WTC11 (cell line): ENCODE data around the gene SWI5. TPM values are rescaled to one million over a fixed set of nuclear protein-coding genes. Genes with fewer than 3 reads are reported as not detected.

Source experiments
- ATAC-seq: fragments of 200-7000 bp; cut with Tn5 transposase; 2 replicates; pipeline ENCODE4 v1.10.0; 2021; ENCODE audit warnings: mild to moderate bottlenecking, moderate library complexity
- CTCF ChIA-PET: fragments of 300-600 bp; sonication (Branson Sonifier 250); formaldehyde crosslinking; loops from one replicate; lab custom pipeline; 2021; ENCODE audit warnings: antibody characterized with exemption; lab: Charles Lee
- POLR2A ChIA-PET: fragments of 350-600 bp; sonication (Branson Sonifier 250); formaldehyde crosslinking; loops from one replicate; lab custom pipeline; 2021; ENCODE audit warnings: antibody characterized with exemption; lab: Charles Lee
- DNase-seq: peaks from one replicate; pipeline ENCODE4 v3.0.0; 2021; ENCODE audit warnings: low spot score
- H3K27ac Mint-ChIP-seq: 2 replicates; pipeline ENCODE4 v1.8.0; 2021; ENCODE audit warnings: mixed read lengths
- H3K27me3 Mint-ChIP-seq: 2 replicates; pipeline ENCODE4 v1.8.0; 2021; ENCODE audit warnings: low read depth, mild to moderate bottlenecking, moderate library complexity, mixed read lengths
- H3K36me3 Mint-ChIP-seq: 2 replicates; pipeline ENCODE4 v1.8.0; 2021; ENCODE audit warnings: mixed read lengths
- H3K4me1 Mint-ChIP-seq: 2 replicates; pipeline ENCODE4 v1.8.0; 2022; ENCODE audit warnings: mixed read lengths
- H3K4me3 Mint-ChIP-seq: 2 replicates; pipeline ENCODE4 v1.8.0; 2021; ENCODE audit warnings: mild to moderate bottlenecking, moderate library complexity, mixed read lengths
- H3K9me3 Mint-ChIP-seq: 2 replicates; pipeline ENCODE4 v1.8.0; 2021; ENCODE audit warnings: mixed read lengths
- ATF1 ChIP-seq: sonication (generic); formaldehyde crosslinking; IDR thresholded peaks from 2 replicates; pipeline ENCODE4 v1.8.1; 2023; ENCODE audit warnings: mild to moderate bottlenecking, moderate library complexity, missing genetic modification reagents
- CREM ChIP-seq: sonication (generic); formaldehyde crosslinking; IDR thresholded peaks from 2 replicates; pipeline ENCODE4 v1.8.1; 2022; ENCODE audit warnings: mild to moderate bottlenecking, missing genetic modification reagents, moderate library complexity
- ELF4 ChIP-seq: sonication (generic); formaldehyde crosslinking; IDR thresholded peaks from 2 replicates; pipeline ENCODE4 v1.8.1; 2022; ENCODE audit warnings: low read depth, mild to moderate bottlenecking, moderate library complexity, missing genetic modification reagents
- GABPB1 ChIP-seq: sonication (generic); formaldehyde crosslinking; IDR thresholded peaks from 2 replicates; pipeline ENCODE4 v1.8.1; 2023; ENCODE audit warnings: mild to moderate bottlenecking, missing genetic modification reagents
- HMGA2 ChIP-seq: fragments of 250-450 bp; sonication (Bioruptor Pico); IDR thresholded peaks from 2 replicates; pipeline ENCODE4 v1.4.0; 2021; ENCODE audit warnings: mild to moderate bottlenecking, moderate library complexity
- JAZF1 ChIP-seq: fragments of 250-450 bp; sonication (Bioruptor Pico); IDR thresholded peaks from 2 replicates; pipeline ENCODE4 v1.9.0; 2021; ENCODE audit warnings: moderate library complexity, mild to moderate bottlenecking, inconsistent platforms
- MXD4 ChIP-seq: fragments of 250-450 bp; sonication (Bioruptor Pico); IDR thresholded peaks from 2 replicates; pipeline ENCODE4 v1.8.0; 2021; ENCODE audit warnings: mild to moderate bottlenecking, moderate library complexity, borderline replicate concordance
- MYBL2 ChIP-seq: sonication (generic); formaldehyde crosslinking; IDR thresholded peaks from 2 replicates; pipeline ENCODE4 v1.8.1; 2023; ENCODE audit warnings: mild to moderate bottlenecking, moderate library complexity, missing genetic modification reagents
- SMAD3 ChIP-seq: sonication (generic); formaldehyde crosslinking; IDR thresholded peaks from 2 replicates; pipeline ENCODE4 v1.8.0; 2022; ENCODE audit warnings: missing genetic modification reagents, mild to moderate bottlenecking, borderline replicate concordance
- TEAD1 ChIP-seq: sonication (generic); formaldehyde crosslinking; IDR thresholded peaks from 2 replicates; pipeline ENCODE4 v1.8.0; 2022; ENCODE audit warnings: mild to moderate bottlenecking, missing genetic modification reagents
- ZNF263 ChIP-seq: sonication (generic); formaldehyde crosslinking; IDR thresholded peaks from 2 replicates; pipeline ENCODE4 v1.8.1; 2022; ENCODE audit warnings: low read depth, mild to moderate bottlenecking, moderate library complexity, missing genetic modification reagents
- ZNF396 ChIP-seq: fragments of 250-450 bp; sonication (Bioruptor Pico); IDR thresholded peaks from 2 replicates; pipeline ENCODE4 v1.8.0; 2021; ENCODE audit warnings: mild to moderate bottlenecking, moderate library complexity, borderline replicate concordance
- ZNF423 ChIP-seq: fragments of 250-450 bp; sonication (Bioruptor Pico); IDR thresholded peaks from 2 replicates; pipeline ENCODE4 v2.1.2; 2022; ENCODE audit warnings: mild to moderate bottlenecking, moderate library complexity
- ZNF671 ChIP-seq: fragments of 250-450 bp; sonication (Bioruptor Pico); IDR thresholded peaks from 2 replicates; pipeline ENCODE4 v1.8.0; 2021; ENCODE audit warnings: mild to moderate bottlenecking
- total RNA-seq: library from RNA; stranded (reverse); gene quantifications from 3 replicates; pipeline ENCODE4 v1.2.3, GENCODE V29; 2021
- TF ChIP-seq, protein P1 (sequence below): sonication (generic); formaldehyde crosslinking; conservative IDR thresholded peaks from 2 replicates; pipeline ENCODE4 v1.8.1; 2022; ENCODE audit warnings: mild to moderate bottlenecking, missing genetic modification reagents
- TF ChIP-seq, protein P2 (sequence below): sonication (generic); formaldehyde crosslinking; IDR thresholded peaks from 2 replicates; pipeline ENCODE4 v1.8.0; 2022; ENCODE audit warnings: missing genetic modification reagents
- TF ChIP-seq, protein P3 (sequence below): fragments of 250-450 bp; sonication (Bioruptor Pico); IDR thresholded peaks from 2 replicates; pipeline ENCODE4 v2.1.2; 2022; ENCODE audit warnings: mild to moderate bottlenecking, moderate library complexity
- TF ChIP-seq, protein P4 (sequence below): fragments of 250-450 bp; sonication (Bioruptor Pico); IDR thresholded peaks from 2 replicates; pipeline ENCODE4 v1.9.0; 2021; ENCODE audit warnings: mild to moderate bottlenecking, borderline replicate concordance
- TF ChIP-seq, protein P5 (sequence below): sonication (generic); formaldehyde crosslinking; IDR thresholded peaks from 2 replicates; pipeline ENCODE4 v1.8.0; 2022; ENCODE audit warnings: mild to moderate bottlenecking, missing genetic modification reagents
- TF ChIP-seq, protein P6 (sequence below): fragments of 250-450 bp; sonication (Bioruptor Pico); conservative IDR thresholded peaks from 2 replicates; pipeline ENCODE4 v1.9.0; 2021; ENCODE audit warnings: mild to moderate bottlenecking
- TF ChIP-seq, protein P7 (sequence below): sonication (generic); formaldehyde crosslinking; IDR thresholded peaks from 2 replicates; pipeline ENCODE4 v1.8.1; 2023; ENCODE audit warnings: mild to moderate bottlenecking, missing genetic modification reagents

The SWI5 gene
- total RNA-seq, 1 experiment from 2014 or later = 26.2 TPM

DNA sequence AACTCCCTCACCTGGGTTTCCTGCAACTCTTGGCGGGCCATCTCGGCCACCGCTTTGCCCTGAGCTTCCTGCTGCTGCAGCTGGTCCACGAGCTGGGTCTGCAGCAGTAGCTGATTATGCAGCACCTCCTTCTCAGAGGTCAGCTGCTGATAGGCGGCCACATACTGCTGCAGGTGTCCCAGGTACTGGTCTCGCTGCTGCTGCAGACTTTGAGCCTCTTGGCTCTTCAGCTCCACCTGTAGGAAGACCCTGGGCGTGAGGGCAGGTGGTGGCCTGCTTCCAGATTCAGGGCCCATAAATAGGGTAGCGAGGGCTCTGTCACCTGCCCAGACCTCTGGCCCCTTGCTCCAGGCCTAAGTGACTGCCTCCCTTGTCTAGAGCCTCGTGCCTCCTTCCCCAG, 16.9 kb upstream of the SWI5 start:
- CTCF ChIA-PET = interaction anchor here (0.6 to 2.7 kb wide), 21 partner anchors 8 to 180 kb away, joined by 3 to 23 read pairs (median 3); partner anchors contain the start of genes GOLGA2 and SWI5
- peak; percentile 21 for ATAC-seq

DNA sequence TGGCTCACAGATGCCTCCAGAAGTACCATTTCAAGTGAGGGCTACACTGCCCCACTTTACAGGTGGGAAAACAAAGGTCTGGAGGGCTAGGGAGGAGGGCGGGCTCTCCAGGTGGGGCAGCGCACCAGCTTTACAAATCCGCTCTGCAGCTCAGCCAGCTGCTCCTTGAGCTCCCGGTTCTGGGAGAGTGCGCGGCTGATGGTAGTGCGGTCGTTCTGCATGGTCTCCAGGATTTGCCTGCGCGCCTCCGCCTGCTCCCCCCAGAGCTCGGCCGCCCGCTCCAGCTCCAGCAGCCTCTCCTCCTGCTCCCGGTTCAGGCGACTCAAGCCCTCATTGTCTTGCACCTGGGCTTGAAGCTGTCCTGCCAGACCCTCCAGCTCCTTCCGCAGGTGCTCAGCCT, 15.7 kb upstream of the SWI5 start:
- H3K27me3 Mint-ChIP-seq = no peaks in the 10 kb centered on the region
- no peak overlapping the region for H3K4me3 Mint-ChIP-seq
- no peaks in the 10 kb centered on the region for H3K9me3 Mint-ChIP-seq
- DNase-seq = no peak
- no peak overlapping the region for H3K27ac Mint-ChIP-seq
- H3K4me1 Mint-ChIP-seq = peaks cover 6% of the 10 kb centered on the region; the same call in 1 of the 2 replicates
- no peak for ATAC-seq
- ChIA-PET POLR2A (no interaction called here), CTCF (interaction anchor here (0.5 to 2.7 kb wide), 7 partner anchors 9 to 81 kb away, joined by 3 to 23 read pairs (median 3); no protein-coding TSS in a partner anchor)
- H3K36me3 Mint-ChIP-seq = peaks cover 46% of the 10 kb centered on the region
- TF ChIP-seq, protein P1, sequence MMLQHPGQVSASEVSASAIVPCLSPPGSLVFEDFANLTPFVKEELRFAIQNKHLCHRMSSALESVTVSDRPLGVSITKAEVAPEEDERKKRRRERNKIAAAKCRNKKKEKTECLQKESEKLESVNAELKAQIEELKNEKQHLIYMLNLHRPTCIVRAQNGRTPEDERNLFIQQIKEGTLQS (CRISPR knock-in tag) = no peak
- TF ChIP-seq HMGA2 (CRISPR knock-in tag) (no peak), ELF4 (CRISPR knock-in tag) (no peak), ZNF671 (no peak), CREM (no peak), ZNF423 (CRISPR knock-in tag) (no peak), SMAD3 (CRISPR knock-in tag) (no peak), MYBL2 (no peak), ZNF263 (CRISPR knock-in tag) (no peak), TEAD1 (CRISPR knock-in tag) (no peak)
- TF ChIP-seq, protein P2, sequence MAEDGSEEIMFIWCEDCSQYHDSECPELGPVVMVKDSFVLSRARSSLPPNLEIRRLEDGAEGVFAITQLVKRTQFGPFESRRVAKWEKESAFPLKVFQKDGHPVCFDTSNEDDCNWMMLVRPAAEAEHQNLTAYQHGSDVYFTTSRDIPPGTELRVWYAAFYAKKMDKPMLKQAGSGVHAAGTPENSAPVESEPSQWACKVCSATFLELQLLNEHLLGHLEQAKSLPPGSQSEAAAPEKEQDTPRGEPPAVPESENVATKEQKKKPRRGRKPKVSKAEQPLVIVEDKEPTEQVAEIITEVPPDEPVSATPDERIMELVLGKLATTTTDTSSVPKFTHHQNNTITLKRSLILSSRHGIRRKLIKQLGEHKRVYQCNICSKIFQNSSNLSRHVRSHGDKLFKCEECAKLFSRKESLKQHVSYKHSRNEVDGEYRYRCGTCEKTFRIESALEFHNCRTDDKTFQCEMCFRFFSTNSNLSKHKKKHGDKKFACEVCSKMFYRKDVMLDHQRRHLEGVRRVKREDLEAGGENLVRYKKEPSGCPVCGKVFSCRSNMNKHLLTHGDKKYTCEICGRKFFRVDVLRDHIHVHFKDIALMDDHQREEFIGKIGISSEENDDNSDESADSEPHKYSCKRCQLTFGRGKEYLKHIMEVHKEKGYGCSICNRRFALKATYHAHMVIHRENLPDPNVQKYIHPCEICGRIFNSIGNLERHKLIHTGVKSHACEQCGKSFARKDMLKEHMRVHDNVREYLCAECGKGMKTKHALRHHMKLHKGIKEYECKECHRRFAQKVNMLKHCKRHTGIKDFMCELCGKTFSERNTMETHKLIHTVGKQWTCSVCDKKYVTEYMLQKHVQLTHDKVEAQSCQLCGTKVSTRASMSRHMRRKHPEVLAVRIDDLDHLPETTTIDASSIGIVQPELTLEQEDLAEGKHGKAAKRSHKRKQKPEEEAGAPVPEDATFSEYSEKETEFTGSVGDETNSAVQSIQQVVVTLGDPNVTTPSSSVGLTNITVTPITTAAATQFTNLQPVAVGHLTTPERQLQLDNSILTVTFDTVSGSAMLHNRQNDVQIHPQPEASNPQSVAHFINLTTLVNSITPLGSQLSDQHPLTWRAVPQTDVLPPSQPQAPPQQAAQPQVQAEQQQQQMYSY (CRISPR knock-in tag) = no peak
- TF ChIP-seq, protein P3, sequence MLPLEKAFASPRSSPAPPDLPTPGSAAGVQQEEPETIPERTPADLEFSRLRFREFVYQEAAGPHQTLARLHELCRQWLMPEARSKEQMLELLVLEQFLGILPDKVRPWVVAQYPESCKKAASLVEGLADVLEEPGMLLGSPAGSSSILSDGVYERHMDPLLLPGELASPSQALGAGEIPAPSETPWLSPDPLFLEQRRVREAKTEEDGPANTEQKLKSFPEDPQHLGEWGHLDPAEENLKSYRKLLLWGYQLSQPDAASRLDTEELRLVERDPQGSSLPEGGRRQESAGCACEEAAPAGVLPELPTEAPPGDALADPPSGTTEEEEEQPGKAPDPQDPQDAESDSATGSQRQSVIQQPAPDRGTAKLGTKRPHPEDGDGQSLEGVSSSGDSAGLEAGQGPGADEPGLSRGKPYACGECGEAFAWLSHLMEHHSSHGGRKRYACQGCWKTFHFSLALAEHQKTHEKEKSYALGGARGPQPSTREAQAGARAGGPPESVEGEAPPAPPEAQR (CRISPR knock-in tag) = no peak
- TF ChIP-seq, protein P4, sequence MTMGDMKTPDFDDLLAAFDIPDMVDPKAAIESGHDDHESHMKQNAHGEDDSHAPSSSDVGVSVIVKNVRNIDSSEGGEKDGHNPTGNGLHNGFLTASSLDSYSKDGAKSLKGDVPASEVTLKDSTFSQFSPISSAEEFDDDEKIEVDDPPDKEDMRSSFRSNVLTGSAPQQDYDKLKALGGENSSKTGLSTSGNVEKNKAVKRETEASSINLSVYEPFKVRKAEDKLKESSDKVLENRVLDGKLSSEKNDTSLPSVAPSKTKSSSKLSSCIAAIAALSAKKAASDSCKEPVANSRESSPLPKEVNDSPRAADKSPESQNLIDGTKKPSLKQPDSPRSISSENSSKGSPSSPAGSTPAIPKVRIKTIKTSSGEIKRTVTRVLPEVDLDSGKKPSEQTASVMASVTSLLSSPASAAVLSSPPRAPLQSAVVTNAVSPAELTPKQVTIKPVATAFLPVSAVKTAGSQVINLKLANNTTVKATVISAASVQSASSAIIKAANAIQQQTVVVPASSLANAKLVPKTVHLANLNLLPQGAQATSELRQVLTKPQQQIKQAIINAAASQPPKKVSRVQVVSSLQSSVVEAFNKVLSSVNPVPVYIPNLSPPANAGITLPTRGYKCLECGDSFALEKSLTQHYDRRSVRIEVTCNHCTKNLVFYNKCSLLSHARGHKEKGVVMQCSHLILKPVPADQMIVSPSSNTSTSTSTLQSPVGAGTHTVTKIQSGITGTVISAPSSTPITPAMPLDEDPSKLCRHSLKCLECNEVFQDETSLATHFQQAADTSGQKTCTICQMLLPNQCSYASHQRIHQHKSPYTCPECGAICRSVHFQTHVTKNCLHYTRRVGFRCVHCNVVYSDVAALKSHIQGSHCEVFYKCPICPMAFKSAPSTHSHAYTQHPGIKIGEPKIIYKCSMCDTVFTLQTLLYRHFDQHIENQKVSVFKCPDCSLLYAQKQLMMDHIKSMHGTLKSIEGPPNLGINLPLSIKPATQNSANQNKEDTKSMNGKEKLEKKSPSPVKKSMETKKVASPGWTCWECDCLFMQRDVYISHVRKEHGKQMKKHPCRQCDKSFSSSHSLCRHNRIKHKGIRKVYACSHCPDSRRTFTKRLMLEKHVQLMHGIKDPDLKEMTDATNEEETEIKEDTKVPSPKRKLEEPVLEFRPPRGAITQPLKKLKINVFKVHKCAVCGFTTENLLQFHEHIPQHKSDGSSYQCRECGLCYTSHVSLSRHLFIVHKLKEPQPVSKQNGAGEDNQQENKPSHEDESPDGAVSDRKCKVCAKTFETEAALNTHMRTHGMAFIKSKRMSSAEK = no peak
- TF ChIP-seq, protein P5, sequence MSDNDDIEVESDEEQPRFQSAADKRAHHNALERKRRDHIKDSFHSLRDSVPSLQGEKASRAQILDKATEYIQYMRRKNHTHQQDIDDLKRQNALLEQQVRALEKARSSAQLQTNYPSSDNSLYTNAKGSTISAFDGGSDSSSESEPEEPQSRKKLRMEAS = no peak

More for the DNA sequence above, 16.9 kb upstream of the SWI5 start:
- Mint-ChIP-seq H3K4me3 (no peak overlapping the region), H3K9me3 (no peaks in the 10 kb centered on the region), H3K27ac (peak overlapping the region; percentile 63; the same call in 1 of the 2 replicates), H3K36me3 (peaks cover 36% of the 10 kb centered on the region), H3K4me1 (peaks cover 15% of the 10 kb centered on the region), H3K27me3 (no peaks in the 10 kb centered on the region)
- DNase-seq = peak; percentile 64
- POLR2A ChIA-PET = no interaction called here
- TF ChIP-seq JAZF1 (CRISPR knock-in tag) (no peak), ATF1 (CRISPR knock-in tag) (no peak), GABPB1 (no peak), ZNF396 (CRISPR knock-in tag) (no peak), MXD4 (no peak)
- TF ChIP-seq, protein P6, sequence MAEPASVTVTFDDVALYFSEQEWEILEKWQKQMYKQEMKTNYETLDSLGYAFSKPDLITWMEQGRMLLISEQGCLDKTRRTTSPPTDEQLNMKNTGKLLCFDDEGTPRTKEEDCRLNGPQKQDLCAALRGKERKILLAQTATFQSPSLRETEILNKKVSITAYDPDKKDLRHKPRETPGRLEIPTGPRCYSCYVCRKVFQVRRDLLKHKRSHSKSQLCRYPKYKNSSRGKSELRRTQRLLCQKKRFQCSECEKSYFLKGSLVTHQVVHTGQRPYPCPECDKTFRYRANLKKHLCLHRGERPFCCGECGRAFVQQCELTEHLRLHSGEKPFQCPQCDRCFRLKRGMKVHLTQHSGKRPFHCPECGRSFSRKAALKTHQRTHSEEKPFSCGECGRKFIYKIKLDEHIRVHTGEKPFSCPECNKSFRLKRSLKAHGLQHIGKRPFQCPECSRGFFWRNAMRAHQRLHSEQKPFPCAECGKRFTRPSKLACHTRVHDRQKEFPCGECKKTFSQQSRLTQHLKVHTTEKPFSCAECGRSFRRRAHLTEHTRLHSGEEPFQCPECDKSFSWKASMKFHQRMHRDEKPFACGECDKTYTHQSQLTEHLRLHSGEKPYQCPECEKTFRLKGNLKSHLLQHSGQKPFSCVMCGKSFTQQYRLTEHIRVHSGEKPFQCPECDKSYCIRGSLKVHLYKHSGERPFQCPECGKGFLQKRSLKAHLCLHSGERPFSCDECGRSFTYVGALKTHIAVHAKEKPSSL (CRISPR knock-in tag) = no peak
- TF ChIP-seq, protein P7, sequence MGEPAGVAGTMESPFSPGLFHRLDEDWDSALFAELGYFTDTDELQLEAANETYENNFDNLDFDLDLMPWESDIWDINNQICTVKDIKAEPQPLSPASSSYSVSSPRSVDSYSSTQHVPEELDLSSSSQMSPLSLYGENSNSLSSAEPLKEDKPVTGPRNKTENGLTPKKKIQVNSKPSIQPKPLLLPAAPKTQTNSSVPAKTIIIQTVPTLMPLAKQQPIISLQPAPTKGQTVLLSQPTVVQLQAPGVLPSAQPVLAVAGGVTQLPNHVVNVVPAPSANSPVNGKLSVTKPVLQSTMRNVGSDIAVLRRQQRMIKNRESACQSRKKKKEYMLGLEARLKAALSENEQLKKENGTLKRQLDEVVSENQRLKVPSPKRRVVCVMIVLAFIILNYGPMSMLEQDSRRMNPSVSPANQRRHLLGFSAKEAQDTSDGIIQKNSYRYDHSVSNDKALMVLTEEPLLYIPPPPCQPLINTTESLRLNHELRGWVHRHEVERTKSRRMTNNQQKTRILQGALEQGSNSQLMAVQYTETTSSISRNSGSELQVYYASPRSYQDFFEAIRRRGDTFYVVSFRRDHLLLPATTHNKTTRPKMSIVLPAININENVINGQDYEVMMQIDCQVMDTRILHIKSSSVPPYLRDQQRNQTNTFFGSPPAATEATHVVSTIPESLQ (CRISPR knock-in tag) = no peak
- TF ChIP-seq, protein P5 = no peak
